Measurements from ENCODE around the gene LAD1.

LAD1 gene

DNA sequence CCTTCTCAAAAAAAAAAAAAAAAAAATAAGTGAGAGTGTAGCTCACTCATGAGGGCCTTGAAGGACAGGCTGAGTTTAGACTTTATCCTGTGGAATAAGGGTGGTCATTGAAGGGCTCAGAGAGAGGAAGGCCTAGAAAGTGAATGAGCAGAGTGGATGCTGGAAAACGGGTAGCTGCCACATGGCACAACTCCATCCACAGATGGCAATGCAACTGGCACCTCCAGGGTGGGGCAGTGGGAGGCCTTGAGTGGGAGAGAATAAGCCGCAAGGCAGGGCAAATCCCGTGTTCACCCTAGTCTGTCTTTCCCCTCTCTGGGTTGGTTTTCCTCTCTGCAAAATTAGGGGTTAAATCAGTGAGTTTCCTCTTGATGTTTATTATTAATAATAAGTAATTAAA lies 19.3 kb upstream of the LAD1 start:
- DNase-seq (ENCODE audit: low read depth): no peak

DNA sequence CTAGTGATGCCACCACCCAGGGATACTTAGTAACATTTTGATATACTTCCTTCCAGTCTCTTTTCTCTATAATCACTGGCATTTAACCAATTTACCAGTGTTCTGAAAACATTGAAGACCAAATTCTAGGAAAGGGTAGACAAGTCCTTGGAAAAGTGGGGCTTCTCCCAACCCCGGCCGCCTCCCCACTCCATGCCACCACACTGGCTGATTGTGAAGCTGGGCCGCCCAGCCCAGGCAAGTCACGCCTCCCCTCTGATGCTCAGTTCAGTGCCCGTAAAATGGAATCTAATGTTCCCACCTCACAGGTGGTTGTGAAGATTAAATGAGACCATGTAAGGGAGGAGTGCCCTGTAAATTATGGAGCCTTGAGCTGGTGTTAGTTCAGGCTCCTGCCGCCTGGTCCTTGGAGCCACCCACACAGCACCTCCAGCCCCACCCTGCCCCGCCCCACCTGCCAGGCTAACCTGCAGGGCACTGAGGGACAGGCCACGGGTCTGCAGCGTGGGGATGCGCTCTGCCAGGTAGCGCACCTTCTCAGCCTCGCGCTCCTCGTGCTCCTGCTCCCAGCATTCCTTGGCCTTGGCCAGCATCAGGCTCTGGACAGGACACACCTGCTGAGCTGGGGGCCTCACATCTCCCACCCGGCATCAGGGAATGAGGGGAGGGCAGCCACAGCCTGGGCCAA lies 15.1 kb upstream of the LAD1 start:
- DNase-seq (ENCODE audit: low read depth): no peak

DNA sequence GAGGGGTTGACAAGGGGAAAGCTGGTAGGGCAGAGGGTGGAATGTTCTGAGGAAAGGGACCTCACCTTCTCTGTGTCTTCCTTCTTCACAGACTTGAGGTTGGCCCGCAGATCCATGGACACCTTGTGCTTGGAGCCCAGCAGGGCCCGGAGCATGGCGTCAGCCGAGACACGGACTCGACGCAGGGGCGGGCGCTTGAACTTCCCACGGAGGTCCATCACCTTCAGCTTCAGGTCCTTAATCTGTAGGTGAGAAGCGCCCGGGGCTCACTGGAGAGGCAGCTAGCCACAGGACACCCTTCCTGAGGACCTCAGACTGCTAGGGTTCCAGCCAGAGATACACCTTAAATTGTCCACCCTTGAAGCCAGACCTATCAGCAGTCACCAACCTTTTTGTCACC lies 12.2 kb upstream of the LAD1 start:
- no peak for DNase-seq (ENCODE audit: low read depth)

DNA sequence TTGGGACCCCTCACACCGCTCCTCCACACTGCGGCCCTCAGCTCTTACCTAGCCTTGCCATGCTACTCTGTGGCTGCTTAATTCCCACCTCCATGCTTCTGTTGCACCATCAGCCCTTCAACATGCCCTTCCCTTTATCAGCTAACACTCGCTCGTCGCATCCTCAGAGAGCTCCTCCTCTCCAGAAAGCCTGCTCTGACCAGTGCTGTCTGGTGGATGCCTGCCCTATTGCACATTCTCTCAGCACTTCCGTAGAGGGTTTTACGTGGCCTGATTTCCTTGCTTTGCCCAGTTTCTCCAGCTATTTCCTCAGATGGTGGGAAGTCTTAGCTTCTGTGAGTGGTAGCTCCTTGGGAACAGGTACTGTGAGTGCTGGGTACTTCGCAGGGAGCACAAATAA lies 10.3 kb upstream of the LAD1 start:
- no peak for DNase-seq (ENCODE audit: low read depth)

DNA sequence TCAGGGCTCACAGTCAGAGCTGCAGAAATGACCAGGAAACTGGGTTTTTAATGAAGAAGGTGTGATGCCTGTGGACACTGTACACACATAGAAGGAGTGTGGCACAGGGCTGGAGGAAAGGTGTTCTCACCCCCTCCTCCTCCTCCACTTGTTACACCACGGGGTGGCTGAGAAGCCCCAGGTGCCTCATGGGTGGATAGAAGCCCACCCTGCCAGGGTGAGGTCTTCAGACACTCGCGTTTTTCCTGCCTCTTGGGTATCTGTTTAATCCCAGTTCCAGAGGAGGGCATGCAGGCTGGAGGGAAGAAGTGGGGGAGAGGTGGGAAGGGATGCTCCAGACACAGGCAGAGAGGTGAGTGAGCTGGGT lies 9.7 kb upstream of the LAD1 start:
- no peak for DNase-seq (ENCODE audit: low read depth)

DNA sequence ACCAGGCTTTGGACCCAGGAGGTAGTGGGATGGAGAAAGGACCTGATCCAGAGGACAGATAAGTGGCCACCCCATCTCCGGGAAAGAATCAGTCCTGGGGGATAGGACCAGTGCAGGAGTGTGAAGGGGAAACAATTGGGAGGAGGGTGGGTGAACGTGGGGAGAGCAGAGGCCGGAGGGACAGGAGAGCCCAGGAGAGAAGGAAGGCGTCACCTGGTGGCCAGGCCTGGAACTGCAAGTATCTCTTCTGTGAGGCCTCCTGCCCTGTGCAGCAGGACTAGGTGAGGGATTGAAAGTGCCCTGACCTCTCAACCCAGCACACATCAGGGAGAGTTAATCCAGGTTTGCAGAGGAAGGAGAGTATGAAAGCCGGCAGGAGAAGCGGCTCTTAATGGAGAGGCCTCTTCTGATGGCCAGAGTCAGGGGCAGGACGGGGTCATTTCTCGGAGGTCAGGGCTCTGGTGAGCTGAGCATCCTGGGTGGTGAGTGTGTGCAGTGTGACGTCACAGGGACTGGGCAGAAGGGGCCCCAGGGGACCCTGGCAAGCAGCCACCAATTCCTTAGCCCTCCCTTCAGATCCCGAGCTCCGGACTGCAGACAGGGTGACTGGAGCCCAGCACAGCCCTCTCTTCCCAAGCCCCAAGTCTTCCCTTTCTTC lies 9.2 kb upstream of the LAD1 start:
- peak; percentile 58 for DNase-seq (ENCODE audit: low read depth)

DNA sequence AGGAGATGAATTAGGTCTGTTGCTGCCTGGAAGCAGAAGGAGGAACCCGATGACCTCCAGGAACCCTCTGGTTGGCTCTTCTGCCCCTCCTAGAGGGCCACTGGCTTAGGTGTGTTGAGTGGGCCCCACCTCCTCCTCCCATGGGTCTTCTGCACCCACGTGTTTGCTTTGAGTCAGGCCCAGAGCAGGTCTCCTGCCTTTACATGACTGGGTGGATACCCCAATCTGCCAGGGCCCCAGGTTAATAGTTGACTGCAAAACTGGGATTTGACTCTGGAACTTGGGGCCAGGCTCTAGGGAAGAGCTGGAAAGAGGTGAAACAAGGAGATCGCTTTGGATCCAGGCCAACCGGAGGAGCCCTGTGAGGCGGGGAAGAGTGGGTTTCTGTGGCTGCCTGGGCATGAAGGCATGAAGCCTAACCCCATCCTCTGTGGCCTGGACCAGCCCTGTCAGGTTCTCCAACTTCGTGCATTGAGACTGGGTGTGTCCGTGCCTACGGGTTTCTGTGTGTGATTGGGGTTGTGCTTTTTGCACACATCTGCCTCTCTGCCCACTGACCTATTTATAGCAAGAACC lies 7.8 kb upstream of the LAD1 start:
- DNase-seq (ENCODE audit: low read depth): no peak

DNA sequence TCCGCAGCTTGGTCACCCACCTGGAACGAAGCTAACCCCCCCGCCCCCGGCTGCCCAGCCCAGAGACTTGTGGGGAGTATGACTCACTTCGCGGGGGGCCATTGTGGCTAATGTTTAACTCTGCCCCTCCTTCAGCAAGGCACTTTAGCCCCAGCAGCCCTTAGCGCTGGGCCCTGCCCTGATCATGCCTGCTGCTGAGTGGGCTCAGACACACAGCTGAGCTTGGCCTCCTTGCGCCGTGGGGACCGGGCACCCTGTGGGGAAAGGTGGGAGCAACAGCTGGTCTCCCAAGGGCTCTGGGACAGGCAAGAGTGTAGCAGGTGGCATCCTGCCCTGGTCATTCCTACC lies 6.3 kb upstream of the LAD1 start:
- no peak for DNase-seq (ENCODE audit: low read depth)

DNA sequence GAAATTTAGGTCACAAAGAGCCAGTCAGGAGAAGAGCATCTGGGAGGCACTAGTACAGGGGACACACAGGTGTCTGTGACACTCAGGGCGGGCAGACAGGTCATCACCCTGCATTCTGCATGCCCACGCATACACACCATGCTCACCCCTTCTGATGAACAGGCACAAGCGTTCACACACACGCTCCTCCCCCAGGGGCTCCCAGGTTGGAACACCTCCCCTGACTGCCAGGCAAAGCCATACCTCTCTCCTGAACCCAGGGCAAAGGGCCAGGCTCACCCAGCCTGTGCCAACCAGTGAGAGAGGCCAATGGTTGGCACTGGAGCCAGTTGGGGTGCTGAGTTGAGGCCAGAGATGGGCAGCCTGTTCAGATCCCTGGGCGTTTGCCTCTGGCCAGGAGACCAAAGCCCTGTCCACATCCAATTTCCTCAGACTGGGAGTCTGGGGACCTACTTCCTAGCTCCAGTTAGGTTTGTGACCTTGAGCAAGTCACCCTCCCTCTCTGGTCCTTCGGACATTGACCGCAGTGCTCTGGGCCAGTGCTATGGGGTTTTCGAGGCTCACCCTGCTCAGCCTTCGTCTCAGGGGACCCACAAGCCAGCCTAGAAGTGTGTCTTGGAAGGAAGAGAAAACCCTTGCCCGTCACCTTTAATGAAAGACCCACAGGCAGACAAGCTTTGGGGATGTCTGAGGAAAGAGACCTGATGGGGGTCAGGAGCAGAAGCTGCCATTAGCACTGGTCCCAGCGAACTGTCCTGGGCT lies 5.8 kb upstream of the LAD1 start:
- DNase-seq (ENCODE audit: low read depth): no peak

DNA sequence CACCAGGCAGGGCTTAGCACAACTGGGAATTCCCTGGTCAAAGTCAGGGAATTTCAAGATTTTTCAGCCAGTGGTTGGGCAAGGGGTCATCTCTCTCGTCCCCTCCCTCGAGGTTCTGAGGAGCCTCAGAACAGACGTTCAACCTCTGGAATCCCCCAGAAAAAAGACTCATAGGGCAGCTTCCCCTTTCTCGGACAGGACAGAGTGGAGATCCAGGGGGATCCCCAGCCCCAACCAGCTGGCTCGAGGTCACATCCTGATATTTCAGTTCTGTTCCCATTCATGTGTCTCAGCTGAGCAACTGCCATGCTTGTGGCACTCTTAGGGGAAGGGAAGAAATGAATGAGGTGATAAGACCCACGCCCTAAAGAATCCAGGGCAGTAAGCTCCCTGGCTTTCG lies 4.9 kb upstream of the LAD1 start:
- DNase-seq (ENCODE audit: low read depth): no peak

DNA sequence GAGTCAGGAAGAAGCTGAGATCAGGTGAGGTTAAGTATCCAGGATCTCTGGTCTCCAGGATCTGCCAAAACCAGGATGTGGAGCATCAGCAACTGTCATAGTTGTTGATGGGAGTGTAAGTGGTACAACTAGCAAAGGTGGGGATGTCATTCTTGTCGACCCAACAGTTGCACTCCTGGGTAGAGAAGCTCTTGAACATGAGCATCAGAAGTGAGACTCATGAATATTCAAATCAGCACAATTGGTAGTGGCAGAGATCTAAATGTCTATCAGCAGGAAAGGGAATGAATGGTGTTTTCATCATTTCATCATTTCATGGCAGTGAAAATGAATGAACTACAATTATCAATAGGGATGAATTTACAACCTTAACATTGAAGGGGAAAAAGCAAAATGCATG lies 4.2 kb upstream of the LAD1 start:
- no peak for DNase-seq (ENCODE audit: low read depth)

DNA sequence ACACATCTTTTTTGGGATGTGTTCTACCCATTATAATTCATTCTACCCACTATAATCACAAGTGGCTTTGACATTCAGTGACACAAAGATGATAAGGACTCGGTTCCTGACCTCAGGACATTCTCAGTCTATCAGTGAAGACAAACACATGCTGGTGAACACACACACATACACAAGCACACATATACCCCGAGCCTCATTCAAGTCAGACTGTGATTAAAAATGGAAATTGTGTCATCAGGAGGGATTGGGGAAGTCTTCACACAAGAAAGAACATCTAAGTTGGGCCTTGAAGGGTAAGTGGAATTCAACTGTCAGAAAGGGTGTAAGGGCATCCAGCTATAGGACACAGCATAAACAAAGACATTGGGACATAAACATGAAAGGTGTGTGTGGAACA lies 2.6 kb upstream of the LAD1 start:
- no peak for DNase-seq (ENCODE audit: low read depth)

DNA sequence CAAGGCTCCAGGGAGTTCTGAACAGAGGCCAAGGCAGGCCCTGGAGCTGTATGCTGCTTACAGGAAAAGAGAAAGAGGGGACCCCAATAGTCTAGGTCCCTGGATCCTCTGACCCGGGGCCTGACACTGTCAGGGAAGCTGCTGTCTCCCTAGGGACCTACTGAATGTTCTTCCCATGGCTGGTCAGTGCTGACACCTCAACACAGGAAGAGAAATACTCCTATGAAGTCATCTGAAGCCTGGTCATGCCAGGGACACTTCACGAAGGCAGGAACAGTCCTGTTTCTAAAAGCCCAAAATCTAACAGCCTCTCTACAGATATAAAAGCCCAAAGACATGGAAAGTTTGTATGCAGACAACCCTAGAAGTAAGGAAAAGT lies 1.7 kb upstream of the LAD1 start:
- DNase-seq (ENCODE audit: low read depth): no peak

DNA sequence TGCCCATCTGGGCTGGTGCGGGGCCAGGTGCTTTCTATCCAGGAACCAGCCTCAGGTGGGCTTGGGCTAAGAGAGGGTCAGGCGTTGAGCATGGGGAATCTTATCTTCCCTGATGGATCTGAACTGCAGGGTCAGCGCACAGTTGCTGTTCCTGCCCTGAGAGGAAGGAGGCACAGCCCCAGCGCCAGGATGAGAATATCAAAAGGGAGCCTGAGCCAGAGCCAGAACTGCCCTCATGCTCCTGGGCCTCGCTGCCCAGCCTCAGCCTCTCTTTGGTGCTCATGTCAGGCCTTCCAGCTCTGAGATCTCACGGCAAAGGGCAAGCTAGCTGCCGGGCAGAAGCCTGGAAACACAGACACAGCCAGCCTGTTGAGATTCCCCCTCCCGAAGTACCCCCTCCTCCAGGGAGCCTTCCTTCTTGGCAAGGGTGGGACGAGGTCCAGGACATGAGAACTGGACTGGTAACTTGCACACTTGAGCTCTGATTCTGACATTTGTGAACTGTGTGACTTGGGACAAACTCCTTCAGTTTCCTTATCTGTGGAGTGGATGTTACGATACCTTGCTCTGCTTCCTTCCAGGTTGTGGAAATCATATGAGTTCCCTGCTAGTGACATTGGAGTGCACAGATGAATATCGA lies 1.2 kb upstream of the LAD1 start:
- DNase-seq (ENCODE audit: low read depth): no peak

DNA sequence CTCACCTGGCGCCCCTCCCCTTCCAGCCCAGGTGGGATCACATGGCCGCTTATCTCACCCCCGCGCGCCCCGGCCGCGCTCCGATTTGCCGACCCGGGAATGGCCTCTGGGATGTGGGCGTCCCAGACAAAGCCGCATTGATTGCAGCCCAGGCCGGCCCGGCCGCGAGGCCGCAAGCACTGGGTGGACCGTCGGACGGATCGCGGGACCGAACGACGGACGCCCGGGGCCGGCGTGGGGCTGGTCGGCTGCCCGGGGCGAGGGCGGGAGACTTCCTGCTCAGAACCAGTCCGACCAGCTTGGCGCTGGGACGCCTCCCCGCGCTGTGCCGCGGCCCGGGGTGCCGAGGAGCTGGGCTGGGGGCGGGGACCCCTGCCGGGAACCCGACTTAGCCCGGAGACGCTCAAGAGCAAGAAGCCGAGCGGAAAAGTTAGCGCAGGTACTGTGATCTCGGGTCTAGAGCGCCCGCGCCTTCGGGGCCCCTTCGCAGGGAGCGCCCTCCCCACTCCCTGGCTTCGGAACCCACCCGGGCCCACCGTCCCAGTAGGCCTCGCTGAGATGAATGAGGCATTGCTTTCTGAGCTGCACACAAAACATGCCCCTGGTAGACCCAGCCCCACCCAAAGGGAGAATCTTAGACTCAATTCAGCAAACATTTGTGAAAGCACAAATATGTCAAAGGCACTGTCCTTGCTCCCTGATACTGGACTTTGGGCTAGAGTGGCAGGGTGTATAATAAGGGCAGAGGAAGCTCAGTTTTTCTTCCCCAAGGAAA lies 415 bp upstream of the LAD1 start:
- DNase-seq (ENCODE audit: low read depth): no peak

DNA sequence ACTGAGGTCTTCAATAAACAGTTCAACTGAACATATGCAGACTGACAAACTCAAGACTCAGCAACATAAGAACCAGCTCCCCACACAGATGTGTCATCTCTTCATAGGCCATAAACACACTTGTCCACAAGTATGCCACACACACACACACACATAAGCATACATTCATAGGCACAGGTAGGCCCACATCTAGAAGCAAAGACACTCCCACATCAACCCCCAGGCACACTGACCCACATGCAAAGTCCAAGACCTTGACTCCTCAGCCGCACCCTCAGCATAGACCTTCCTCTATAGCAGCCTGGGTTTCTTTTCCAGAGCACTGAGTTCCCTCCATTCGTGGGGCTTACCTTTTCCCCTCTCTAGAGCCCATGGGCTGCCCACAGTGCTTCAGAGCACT lies 1.4 kb downstream of the LAD1 start:
- DNase-seq (ENCODE audit: low read depth): no peak

DNA sequence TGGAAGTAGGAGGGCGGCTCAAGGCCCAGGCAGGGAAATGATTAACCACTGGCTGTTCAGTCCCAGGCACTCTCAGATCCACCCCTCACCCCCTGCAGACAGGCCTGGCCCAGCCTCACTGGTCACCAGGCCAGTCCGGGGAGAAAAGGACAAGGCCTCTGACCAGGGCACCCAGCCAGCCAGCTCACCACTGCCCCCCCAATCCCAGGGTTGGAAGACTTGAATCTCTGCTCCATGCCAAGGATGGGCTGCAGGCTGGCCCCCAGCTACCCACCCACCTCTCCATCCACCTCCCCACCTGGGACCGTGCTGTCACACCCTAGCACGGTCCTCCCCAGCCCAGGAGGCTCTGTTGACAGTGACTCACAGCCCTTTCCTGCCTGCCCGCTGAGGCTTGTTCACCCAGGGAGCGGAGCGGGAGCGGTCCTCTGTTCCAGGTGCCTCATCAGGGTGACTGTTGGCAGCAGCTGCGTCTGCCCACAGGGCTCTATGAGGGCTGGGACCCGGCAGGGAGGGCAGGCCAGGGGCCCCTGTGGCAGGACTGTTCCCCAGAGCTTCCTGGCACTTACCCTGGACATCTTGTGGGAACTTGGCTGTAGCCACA lies 2.2 kb downstream of the LAD1 start:
- no peak for DNase-seq (ENCODE audit: low read depth)

DNA sequence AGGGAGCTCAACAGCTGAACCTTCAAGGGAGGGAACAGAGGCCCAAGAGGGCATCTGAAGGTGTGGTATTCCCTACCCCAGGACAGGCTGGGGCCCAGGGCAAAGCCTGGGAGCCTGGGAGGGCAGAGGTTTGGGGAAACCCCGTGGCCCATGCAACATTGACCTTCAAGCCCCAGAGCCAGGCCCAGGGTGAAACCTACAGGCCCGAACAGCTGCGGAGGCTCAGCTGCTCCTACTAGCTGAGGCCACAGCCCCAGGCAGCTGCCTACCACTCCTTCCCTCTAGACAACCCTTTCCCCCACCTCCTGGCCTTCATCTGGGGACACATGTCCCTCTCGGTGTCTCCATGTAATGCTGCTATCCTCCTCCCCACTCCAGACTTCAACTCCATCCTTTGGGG lies 3.2 kb downstream of the LAD1 start:
- DNase-seq (ENCODE audit: low read depth): no peak

DNA sequence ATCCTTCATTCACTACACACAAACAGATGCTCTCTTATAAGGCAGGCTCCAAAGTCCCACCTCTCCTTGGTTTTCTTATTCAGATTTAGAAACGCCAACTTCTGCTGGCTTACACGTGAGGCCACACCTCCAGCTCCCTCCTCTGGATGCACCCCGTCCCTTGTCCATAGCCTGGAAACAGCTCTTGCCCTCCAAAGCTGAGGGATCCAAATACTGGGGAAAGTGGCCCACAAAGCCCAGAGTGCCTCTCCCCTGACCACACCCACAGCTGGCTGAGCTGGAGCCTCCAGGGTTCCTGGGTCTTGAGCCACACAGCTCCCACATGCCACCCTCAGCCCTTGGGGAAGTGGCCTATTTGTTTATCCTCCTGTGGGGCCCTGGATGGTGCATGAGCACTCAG lies 4.5 kb downstream of the LAD1 start:
- no peak for DNase-seq (ENCODE audit: low read depth)

DNA sequence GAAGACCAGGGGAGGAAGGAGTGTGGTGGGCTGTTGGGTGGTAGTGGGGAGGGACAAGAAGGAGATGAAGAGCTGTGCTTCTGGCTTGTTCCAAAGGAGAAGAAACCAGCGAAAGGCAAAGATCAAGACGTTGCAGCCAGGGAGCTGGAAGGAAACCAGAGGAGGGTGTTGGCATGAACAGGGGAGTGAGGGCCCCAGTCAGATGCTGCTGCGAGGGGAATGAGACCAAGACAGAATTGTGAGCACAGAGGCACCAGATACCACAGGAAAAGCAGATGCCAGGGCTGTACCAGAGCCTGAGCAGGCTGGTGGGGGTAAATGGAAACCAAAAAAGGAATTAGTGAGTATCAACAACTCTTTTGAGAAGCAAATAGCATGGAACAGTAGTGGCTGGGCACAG lies 6.0 kb downstream of the LAD1 start:
- no peak for DNase-seq (ENCODE audit: low read depth)

DNA sequence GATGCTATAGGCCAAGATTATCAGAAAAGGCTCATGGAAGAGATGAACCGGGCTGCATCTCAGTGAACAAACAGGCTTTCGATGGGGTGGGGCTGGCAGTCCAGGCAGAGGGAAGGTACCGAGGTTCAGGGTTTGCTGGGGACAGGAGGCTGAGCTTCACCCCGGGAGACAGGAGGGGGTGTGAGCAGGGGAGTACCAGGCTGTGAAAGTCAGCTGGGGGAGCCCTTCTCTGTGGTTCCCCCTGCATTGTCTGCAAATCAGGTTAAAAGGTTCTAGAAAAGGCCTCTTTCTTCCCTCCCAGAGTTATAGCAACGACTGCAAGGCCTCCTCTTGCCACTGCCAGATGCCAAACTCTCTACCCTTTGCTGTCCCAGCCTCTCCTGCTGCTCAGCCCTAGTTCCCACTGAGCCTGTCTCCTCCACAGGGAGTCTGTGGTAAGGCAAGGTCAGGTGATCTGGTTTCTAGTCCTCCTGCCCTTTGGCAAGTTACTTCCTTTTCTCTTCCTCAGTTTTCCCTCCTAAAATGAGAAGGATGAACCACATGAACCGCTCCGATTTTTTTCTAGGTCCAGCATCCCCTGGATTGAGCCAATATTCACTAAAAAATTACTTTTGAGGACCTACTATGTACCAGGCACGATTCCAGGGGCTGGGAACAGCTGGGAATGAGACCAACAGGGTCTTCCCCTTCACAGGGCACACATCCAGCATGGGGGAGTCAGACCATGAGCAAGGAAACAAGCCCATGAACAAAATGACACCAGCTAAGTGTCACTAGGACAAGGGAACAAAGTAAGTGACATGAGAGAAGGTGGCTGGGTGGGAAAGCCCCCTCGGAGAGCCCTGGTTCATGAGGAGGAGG lies 7.2 kb downstream of the LAD1 start:
- no peak for DNase-seq (ENCODE audit: low read depth)
